GM12878 (cell line): Measurements from ENCODE around the gene GRXCR2.

ENCODE experiments used
- CREM ChIP-seq: IDR thresholded peaks from 2 replicates; pipeline ENCODE4 v1.6.1; 2014; ENCODE audit warnings: antibody characterized with exemption, low read depth
- EP300 ChIP-seq, 2 experiments: fragments of 150-350 bp in 1 of 2; IDR thresholded peaks; 2 replicates each; pipeline ENCODE4 v1.6.1; 2011 to 2012; ENCODE audit warnings: low read depth in 2 of 2, low read length in 2 of 2, borderline replicate concordance in 1 of 2, improper control_type of control experiment in 1 of 2, inconsistent platforms in 1 of 2; ENCODE audit not compliant: control insufficient read depth in 1 of 2
- ETV6 ChIP-seq, 2 experiments: fragments of 450-650 bp in 1 of 2; IDR thresholded peaks in 1 of 2; conservative IDR thresholded peaks in 1 of 2; 2 replicates each; pipeline ENCODE4 v1.6.1; 2014; ENCODE audit warnings: antibody characterized with exemption in 1 of 2, borderline replicate concordance in 1 of 2, low read depth in 1 of 2, mild to moderate bottlenecking in 1 of 2, moderate library complexity in 1 of 2
- FOS ChIP-seq: IDR thresholded peaks from 3 replicates; pipeline ENCODE4 v1.6.1; 2011; ENCODE audit warnings: borderline replicate concordance; ENCODE audit not compliant: insufficient read length; ENCODE audit errors: extremely low read depth
- PML ChIP-seq: IDR thresholded peaks from 2 replicates; pipeline ENCODE4 v1.6.1; 2012; ENCODE audit warnings: low read length, inconsistent platforms
- SREBF1 ChIP-seq: IDR thresholded peaks from 2 replicates; pipeline ENCODE4 v1.6.1; 2012; ENCODE audit warnings: mild to moderate bottlenecking, low read length
- TF ChIP-seq, protein P1 (sequence below): IDR thresholded peaks from 2 replicates; pipeline ENCODE4 v1.6.1; 2011; ENCODE audit warnings: mild to moderate bottlenecking, low read depth, low read length, moderate library complexity; ENCODE audit not compliant: insufficient replicate concordance
- TF ChIP-seq, protein P2 (sequence below), 3 experiments: IDR thresholded peaks in 2 of 3; conservative IDR thresholded peaks in 1 of 3; 2 replicates each; pipeline ENCODE4 v1.5.1; 2011; ENCODE audit warnings: low read depth in 3 of 3, low read length in 3 of 3, mild to moderate bottlenecking in 3 of 3, control low read depth in 2 of 3, moderate library complexity in 2 of 3, inconsistent platforms in 1 of 3, mixed read lengths in 1 of 3; ENCODE audit not compliant: control insufficient read depth in 2 of 3, insufficient read depth in 1 of 3; ENCODE audit errors: extremely low read depth in 1 of 3

GRCh38 chr5:145887217-145887616 is 14.4 kb upstream of the GRXCR2 start:
- TF ChIP-seq EP300 (IDR thresholded peaks at IDR 0.05; ENCODE audit: borderline replicate concordance in 1 of 2, control insufficient read depth in 1 of 2, low read depth in 2 of 2, low read length in 2 of 2) (no peak), PML (no peak), CREM (no peak), FOS (no peak), SREBF1 (no peak), ETV6 (conservative IDR thresholded peaks at IDR 0.05 in 1 of 2, IDR thresholded peaks at IDR 0.05 in 1 of 2; ENCODE audit: borderline replicate concordance in 1 of 2, low read depth in 1 of 2) (no peak)
- TF ChIP-seq, protein P1, sequence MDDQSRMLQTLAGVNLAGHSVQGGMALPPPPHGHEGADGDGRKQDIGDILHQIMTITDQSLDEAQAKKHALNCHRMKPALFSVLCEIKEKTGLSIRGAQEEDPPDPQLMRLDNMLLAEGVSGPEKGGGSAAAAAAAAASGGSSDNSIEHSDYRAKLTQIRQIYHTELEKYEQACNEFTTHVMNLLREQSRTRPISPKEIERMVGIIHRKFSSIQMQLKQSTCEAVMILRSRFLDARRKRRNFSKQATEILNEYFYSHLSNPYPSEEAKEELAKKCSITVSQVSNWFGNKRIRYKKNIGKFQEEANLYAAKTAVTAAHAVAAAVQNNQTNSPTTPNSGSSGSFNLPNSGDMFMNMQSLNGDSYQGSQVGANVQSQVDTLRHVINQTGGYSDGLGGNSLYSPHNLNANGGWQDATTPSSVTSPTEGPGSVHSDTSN: no peak
- TF ChIP-seq, protein P2, sequence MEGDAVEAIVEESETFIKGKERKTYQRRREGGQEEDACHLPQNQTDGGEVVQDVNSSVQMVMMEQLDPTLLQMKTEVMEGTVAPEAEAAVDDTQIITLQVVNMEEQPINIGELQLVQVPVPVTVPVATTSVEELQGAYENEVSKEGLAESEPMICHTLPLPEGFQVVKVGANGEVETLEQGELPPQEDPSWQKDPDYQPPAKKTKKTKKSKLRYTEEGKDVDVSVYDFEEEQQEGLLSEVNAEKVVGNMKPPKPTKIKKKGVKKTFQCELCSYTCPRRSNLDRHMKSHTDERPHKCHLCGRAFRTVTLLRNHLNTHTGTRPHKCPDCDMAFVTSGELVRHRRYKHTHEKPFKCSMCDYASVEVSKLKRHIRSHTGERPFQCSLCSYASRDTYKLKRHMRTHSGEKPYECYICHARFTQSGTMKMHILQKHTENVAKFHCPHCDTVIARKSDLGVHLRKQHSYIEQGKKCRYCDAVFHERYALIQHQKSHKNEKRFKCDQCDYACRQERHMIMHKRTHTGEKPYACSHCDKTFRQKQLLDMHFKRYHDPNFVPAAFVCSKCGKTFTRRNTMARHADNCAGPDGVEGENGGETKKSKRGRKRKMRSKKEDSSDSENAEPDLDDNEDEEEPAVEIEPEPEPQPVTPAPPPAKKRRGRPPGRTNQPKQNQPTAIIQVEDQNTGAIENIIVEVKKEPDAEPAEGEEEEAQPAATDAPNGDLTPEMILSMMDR (IDR thresholded peaks at IDR 0.05 in 2 of 3, conservative IDR thresholded peaks at IDR 0.05 in 1 of 3; ENCODE audit: control insufficient read depth in 2 of 3, extremely low read depth in 1 of 3, insufficient read depth in 1 of 3, low read depth in 3 of 3, low read length in 3 of 3): no peak
